Ovary (tissue), 3 donors: ENCODE measurements around the gene BGN.

Experiments used
- POLR2A ChIP-seq: fragments of 450-650 bp; IDR thresholded peaks from one replicate; pipeline ENCODE4 v1.6.1; 2017; ENCODE audit warnings: antibody characterized with exemption, mild to moderate bottlenecking, moderate library complexity
- TF ChIP-seq, protein P1 (sequence below), 3 donors: fragments of 450-650 bp in 2 of 3; fragments of 200-600 bp in 1 of 3; IDR thresholded peaks; one replicate each; pipeline versions ENCODE4 v1.5.1 to v1.8.0; 2016 to 2022; ENCODE audit warnings: antibody characterized with exemption in 3 of 3, mild to moderate bottlenecking in 1 of 3
- donor health status: DM: no; HTN: no; CAD: no.

DNA sequence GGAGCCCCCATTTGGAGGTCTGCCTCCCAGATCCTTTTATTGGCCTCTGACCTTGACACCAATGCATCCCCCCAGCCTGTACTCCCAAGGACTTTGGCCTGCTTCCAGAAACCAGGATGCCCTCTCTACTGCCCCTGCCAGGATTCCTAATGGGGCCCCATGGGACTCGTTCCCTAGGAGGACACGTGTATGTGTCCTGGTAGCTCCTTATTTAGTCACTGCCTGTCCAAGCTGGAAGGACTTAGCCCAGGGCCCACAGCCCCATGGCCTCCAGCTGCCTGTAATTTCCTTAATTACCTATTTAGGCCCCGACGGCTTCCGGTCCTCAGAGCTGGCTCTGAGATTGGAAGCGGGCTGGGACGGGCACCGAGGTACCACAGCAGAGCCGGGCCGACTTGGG lies 32.0 kb downstream of the BGN start:
- no peak for TF ChIP-seq POLR2A
- TF ChIP-seq, protein P1, sequence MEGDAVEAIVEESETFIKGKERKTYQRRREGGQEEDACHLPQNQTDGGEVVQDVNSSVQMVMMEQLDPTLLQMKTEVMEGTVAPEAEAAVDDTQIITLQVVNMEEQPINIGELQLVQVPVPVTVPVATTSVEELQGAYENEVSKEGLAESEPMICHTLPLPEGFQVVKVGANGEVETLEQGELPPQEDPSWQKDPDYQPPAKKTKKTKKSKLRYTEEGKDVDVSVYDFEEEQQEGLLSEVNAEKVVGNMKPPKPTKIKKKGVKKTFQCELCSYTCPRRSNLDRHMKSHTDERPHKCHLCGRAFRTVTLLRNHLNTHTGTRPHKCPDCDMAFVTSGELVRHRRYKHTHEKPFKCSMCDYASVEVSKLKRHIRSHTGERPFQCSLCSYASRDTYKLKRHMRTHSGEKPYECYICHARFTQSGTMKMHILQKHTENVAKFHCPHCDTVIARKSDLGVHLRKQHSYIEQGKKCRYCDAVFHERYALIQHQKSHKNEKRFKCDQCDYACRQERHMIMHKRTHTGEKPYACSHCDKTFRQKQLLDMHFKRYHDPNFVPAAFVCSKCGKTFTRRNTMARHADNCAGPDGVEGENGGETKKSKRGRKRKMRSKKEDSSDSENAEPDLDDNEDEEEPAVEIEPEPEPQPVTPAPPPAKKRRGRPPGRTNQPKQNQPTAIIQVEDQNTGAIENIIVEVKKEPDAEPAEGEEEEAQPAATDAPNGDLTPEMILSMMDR (IDR thresholded peaks at IDR 0.05) = no peak
